M059J (cell line): ENCODE results near the gene COL27A1. TPM values are rescaled to one million over a fixed set of nuclear protein-coding genes. Genes with fewer than 3 reads are reported as not detected.

ENCODE experiments used
- DNase-seq: peaks from one replicate; pipeline ENCODE4 v3.0.0-alpha.2; 2012; ENCODE audit warnings: low read depth
- total RNA-seq: library from RNA; depleted of rRNA; stranded (reverse); fragments of >200 nt; shearing (Covaris generic); gene quantifications from 2 replicates; pipeline ENCODE4 v1.2.3, GENCODE V29; 2014; rRNA removed

COL27A1 gene
- 0.44 and 2.0 TPM in 2 replicates for total RNA-seq

DNA sequence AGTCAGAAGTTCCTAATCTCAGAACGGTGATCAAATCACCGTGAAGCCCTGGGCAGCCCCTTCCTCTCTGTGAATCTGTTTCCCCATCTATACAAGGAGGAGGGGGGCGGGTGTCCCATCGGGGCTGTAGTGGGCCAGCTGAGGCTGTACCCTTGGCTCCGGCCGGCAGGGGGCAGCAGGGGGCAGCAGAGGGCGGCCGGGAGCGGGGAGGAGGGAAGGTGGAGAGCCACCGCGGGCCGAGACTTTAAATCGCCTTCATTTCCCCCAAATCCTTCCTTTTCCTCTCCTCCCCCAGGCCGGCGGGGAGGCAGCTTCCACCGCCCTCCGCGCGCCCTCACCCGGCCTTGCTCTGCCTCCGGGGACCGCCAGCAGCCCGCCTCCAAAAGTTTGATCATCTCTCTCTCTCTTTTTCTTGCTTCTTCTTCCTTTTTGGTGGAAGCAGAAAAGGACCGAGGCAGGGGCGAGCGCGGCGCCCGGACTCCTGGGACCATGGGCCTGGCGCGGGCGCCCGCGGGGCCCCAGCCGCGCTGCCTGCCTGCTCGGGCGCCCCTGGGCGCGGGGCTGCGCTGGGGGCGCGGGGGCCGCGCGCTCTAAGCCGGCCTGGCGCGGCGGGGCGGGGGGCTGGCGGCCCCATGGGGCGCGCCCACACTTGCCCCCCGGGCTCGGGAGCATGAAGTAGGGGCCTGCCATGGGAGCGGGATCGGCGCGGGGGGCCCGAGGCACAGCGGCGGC, at the start of gene COL27A1:
Gene COL27A1, plus strand, starts transcription at position 275 of the 732 bp plus-strand sequence. Its CDS starts 414 bp downstream, at position 689.
- DNase-seq, result peak; percentile 81

DNA sequence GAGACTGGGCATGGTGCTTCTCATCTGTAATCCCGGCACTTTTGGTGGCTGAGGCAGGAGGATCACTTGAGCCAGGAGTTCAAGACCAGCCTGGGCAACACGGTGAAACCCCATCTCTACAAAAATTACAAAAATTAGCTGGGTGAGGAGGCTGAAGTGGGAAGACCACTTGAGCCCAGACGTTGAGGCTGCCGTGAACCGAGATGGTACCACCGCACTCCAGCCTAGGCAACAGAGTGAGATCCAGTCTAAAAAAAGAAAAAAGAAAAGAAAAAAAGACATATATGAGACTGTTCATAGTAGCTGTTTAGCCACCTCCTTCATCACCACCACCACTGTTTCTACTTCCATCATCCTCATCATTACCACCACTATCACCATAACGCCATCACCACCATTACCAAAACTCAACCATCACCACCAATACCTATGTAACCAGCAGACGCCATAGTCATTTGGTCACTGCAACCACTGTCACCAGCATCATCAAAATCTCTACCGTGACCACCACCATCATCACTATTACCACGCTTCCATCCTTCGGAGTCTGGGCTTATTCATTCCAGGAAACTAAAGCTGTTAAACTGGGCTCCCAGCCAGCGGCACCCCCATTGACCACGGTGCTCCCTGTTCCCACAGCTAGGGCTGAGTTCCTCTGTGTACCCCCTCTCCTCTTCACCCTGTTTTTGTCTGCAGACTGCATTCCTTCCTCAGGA, 47.9 kb upstream of the COL27A1 start:
- no peak for DNase-seq

DNA sequence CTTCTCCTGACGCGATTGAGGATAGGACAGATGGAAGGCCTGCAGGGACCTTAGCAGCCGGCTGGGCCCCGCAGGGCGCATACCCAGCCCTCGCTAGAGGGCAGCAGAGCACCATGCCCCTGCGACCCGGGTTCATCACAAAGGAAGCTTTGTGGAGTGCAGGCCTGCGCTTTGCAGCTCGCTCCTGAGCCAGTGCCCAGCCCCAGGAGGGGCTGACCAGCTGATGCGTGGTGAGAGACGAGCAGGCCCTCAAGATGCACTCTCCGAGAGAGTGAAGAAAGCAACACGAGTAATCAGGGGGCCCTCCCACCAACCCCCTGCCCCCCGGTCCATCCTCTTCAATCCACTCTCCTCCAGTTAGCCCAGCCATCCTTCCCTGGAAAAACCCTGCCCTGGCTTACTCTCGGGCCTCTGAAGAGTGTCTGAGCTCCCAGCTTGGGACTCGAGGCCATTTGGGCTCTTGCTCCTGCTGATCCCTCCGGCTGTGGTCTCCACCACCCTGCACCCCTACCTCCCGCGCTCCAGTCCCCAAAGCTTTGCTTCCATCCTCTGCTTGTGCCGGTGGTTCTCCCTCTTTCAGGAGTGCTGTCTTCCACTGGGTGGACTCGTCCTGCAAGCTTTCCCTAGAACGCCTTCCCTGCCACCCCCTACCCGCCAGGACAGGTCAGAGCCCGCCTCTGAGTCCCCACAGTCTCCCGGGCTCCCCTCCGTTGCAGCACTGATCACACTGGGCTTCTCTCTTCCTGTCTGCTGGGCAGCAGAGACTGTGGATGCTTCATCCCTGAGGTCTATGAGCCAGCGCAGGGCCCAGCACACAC, 47.1 kb upstream of the COL27A1 start:
- DNase-seq, result peak; percentile 70

GRCh38 chr9:114109124-114109523, 46.2 kb upstream of the COL27A1 start:
- no peak for DNase-seq

GRCh38 chr9:114110180-114110579, 45.2 kb upstream of the COL27A1 start:
- peak; percentile 70 for DNase-seq

GRCh38 chr9:114112325-114112724, 43.0 kb upstream of the COL27A1 start:
- DNase-seq, result no peak

DNA sequence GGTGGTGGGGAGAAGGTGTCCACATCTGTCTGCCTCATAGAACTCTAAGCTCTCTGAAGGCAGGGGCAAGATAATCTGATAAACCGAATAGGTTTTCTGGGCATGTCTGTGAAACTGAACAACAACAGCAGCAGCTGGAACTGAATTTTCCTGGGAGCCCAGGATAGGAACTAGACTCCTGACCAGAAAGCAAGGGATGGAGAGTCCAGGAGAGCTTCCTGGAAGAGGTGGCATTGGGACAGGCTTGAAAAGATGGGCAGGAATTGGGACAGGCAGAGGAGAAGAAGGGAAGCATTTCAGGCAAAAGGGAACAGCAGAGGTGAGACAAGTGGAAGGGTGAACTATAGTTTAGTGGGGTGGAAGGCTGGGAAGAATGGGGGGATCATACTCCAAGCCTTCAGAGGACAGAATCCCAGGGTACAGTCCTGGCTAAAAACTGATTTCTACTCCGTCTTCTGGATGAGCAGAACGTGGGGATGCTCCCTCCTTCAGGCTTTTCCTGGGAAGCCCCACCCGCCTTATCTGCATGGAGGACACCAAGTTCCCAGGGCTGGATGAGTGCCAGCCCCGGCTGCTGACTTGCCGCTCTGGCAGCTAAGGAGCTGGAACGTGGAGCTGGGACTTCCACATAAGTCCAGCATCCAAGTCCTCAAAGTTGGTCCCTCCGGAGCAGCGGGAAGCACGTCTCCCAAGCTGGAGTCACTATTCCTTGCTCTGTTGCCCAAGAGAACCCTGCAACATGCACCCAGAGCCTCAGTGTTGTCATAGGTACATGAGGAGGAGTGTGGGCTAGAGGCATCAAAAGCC, 42.4 kb upstream of the COL27A1 start:
- DNase-seq, result peak; percentile 57

- no peak for DNase-seq
Measured at GRCh38 chr9:114114364-114114763, 41.0 kb upstream of the COL27A1 start.

DNA sequence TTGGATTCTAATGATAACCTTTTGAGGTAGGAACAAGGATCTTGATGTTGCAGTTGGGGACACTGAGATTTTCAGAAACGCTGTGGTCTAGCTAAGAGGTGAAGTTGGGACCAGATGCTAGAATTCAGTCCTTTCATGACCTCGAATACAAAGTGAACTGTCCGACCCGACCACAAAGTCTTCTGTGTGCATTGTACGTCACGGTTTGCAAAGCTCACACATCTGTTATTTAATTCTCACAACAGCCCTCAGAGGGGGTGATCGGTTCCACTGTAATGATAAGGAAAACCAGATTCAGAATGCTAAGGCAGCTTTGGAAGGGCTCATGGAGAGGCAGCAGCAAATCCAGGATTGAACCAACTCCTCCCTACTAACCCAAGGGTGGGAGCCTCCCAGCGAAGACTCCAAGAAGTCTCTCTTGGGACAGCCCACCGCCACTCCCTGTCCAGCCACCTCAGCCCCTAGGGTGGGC, 39.6 kb upstream of the COL27A1 start:
- no peak for DNase-seq

GRCh38 chr9:114116126-114116747, 39.1 kb upstream of the COL27A1 start:
- DNase-seq, result no peak

DNA sequence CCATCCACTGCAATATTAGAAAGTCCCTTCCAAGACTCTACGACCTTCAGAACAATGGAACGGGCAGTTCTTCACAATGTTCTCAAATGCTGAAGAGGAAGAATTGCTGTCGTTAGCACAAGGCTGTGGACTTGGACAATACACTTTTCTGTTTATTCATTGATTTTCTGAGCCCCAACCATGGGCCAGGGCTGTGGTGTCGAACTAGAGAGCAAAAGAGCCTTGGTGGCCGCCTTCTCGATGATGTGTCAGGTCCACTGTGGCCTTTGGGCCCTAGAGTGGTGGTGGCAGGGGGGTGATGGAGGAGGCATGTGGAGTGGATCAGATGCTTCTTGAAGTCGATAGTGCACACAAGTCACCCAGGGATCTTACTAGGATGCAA, 37.7 kb upstream of the COL27A1 start:
- DNase-seq, result no peak

GRCh38 chr9:114117996-114118830, 37.1 kb upstream of the COL27A1 start:
- DNase-seq, result no peak

- DNase-seq, result no peak
Measured at GRCh38 chr9:114119242-114120191, 35.8 kb upstream of the COL27A1 start.

- DNase-seq, result no peak
Measured at GRCh38 chr9:114120192-114121014, 34.9 kb upstream of the COL27A1 start.

- no peak for DNase-seq
Measured at GRCh38 chr9:114121227-114122135, 33.9 kb upstream of the COL27A1 start.

DNA sequence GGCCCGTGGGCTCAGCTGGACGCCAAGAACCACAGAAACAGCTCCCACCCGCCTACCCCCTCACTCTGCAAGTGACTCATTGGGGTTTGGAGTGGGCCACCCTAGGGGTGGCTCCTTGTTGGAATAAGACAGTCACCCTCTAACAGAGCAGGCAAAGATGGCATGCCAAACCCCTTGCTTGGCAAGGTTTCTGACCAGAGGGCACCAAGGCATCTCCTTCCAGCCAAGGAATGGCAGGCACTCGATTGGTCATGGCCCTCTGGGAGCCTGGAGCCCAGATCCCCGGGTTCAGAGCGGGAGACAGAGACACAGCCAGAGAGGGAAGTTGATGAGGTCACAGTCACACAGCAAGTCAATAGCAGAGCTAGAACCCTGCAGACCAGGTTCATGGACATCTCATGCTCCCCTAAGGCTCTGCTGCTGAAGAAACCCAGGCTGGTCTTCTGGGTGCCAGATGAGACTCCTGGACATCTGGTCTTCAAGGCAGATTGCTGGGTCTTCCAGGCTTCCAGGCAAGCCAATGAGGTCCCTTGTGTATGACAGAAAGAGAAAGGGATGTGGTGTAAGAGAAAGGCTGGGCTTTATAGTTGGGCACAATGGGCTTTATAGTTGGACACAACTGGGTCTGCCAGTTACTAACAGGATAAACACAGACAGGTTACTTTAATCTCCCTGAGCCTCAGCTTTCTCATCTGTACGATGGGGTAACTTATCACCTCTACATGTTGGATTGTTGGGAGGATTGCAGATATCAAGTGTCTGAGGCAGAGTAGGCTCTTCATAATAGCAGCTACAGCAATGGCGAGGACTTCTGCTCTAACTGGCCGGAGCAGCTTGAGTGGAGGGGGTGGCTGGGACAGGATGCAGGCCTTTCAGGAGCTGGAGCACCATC, 33.0 kb upstream of the COL27A1 start:
- DNase-seq, result peak; percentile 53
